HAP-1 (cell line): ENCODE data around the gene COL7A1.

ENCODE experiments used
- DNase-seq, 2 experiments: peaks; one replicate each; pipeline ENCODE4 v3.0.0-alpha.2; 2016 to 2020; ENCODE audit warnings: low spot score in 2 of 2
- H3K27me3 ChIP-seq: fragments of 250-450 bp; sonication (Bioruptor Pico); 2 replicates; pipeline ENCODE4 v1.5.1; 2020; ENCODE audit warnings: low read depth, mild to moderate bottlenecking, moderate library complexity
- H3K36me3 ChIP-seq: fragments of 250-450 bp; sonication (Bioruptor Pico); replicated peaks from 2 replicates; pipeline ENCODE4 v1.5.1; 2020; ENCODE audit warnings: mild to moderate bottlenecking
- H3K4me1 ChIP-seq: fragments of 250-450 bp; sonication (Bioruptor Pico); 2 replicates; pipeline ENCODE4 v1.5.1; 2020; ENCODE audit warnings: mild to moderate bottlenecking
- H3K4me3 ChIP-seq: fragments of 250-450 bp; sonication (Bioruptor Pico); 2 replicates; pipeline ENCODE4 v1.5.1; 2020; ENCODE audit warnings: mild to moderate bottlenecking, moderate library complexity
- H3K9me3 ChIP-seq: fragments of 250-450 bp; sonication (Bioruptor Pico); 2 replicates; pipeline ENCODE4 v1.5.1; 2020; ENCODE audit warnings: mild to moderate bottlenecking, moderate library complexity
- in situ Hi-C: fragments of 300-500 bp; cut with MboI; formaldehyde crosslinking; loops from 3 replicates; pipeline ENCODE4 v1.14.3; 2020; ENCODE audit warnings: low sequenced_read_pairs, inconsistent platforms, mixed read lengths

COL7A1 gene

DNA sequence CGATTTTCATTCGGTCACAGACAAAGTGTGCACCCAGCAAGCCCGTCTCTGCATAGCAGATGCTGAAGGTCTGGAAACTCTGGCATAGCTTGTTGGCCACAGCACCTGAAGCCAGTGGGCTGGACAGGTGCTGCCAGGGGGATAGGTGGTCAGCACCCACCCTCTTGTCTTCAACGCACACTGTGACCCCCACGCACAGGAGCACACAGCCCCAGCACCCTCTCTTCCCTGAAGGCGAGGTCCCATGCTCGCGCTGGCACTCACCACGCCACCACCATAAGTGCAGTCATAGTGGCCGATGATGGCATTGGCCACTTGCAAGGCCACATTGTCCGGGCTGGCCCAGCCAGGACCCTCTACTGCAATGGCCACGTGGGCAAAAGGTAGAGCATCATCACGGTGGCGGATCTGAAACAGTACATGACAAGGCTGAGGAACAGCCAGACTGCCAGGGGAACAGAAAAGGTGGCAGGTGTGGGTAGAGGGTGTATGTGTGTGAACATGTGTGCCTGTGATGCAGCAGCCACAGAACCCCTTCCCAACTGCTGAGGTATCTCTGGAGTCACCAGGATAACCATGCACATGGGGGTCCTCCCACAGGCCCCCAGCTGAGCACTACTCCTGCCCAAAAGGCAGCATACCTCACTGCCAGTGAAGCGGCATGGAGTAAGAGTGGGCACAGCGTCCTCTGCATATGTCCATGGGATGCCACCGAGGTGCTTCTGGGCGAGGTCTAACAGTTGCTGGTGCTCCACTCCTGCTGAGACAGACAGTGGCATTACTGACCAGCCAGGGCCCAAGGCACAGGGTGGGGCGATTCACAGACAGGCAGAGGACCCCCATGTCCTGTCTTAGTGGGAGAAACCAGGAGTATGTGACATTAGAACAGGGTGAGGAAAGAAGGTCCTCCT lies 5.8 kb upstream of the COL7A1 start:
- in situ Hi-C loops: no loop called here
- H3K4me3 ChIP-seq: no peak overlapping the region
- no peaks in the 10 kb centered on the region for H3K4me1 ChIP-seq
- no peaks in the 10 kb centered on the region for H3K27me3 ChIP-seq
- DNase-seq: no peak
- no peaks in the 10 kb centered on the region for H3K9me3 ChIP-seq
- H3K36me3 ChIP-seq: peaks cover 75% of the 10 kb centered on the region

- in situ Hi-C loops: no loop called here
- peaks cover 8% of the 10 kb centered on the region for H3K27me3 ChIP-seq
- peaks cover 63% of the 10 kb centered on the region for H3K36me3 ChIP-seq
Observed at GRCh38 chr3:48599509-48600285, 4.6 kb upstream of the COL7A1 start.

DNA sequence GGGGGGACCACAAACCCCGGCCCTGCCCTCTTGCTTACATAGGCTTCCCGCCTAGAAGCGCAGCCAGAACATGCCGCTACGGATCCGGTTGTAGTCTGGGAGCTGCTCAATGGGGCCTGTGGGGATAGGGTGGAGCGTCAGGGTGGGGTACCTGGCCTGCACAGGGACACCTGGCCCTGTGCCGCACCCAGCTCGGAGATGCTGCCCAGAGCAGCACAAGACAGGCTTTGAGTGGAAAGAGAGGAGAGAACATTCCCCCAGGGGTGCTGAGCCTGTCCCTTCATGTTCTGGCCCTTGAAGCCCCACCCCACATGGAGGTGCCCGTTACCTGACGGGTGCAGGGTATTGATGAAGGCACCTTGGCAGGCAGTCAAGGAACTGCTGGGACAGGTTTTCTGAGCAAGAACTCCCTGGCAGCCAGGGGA lies 4.0 kb upstream of the COL7A1 start:
- H3K36me3 ChIP-seq: peaks cover 57% of the 10 kb centered on the region
- no peaks in the 10 kb centered on the region for H3K4me1 ChIP-seq

More at GRCh38 chr3:48599509-48600285, 4.6 kb upstream of the COL7A1 start:
- Histone ChIP-seq H3K4me1 (no peaks in the 10 kb centered on the region), H3K4me3 (no peak overlapping the region), H3K9me3 (no peaks in the 10 kb centered on the region)
- no peak for DNase-seq

DNA sequence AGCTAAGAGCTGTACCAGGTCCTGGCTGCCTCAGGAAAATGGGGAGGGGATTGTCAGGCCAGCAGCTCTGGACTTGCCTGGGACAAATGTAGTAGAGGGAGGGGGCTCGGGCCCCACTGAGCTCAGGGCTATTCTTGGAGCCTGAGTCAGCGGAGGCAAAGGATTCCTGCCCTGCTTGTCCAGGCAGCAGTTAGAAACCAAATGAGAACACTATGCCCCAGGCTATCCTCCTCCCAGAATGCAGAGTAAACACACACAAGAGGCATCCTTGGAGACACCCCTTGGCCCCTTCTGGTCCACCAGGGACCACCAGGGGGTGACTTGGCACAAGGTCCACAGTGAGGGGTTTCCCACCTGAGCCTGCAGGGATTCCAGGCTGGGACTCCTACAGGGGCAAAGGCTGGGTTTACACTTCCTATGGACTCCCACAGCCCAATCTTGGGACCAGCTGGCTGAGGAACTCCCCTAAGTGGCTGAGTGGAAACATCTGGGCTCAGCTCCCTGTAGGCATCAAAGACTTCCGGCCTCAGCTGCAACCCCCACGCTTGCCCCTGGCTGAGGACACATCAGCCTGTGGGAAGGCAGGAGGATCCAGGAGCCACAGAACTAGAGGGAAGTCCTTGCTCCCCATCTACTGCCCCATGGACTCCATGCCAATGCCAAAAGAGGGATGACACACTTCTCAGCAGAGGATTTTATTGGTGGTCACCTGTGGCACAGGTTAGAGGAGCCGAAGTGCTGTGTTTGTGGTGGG lies 3.4 kb upstream of the COL7A1 start:
- peaks cover 51% of the 10 kb centered on the region for H3K36me3 ChIP-seq
- DNase-seq: no peak
- H3K4me3 ChIP-seq: no peak overlapping the region

More for the DNA sequence above, 4.0 kb upstream of the COL7A1 start:
- no peak overlapping the region for H3K4me3 ChIP-seq
- no peaks in the 10 kb centered on the region for H3K9me3 ChIP-seq
- H3K27me3 ChIP-seq: peaks cover 14% of the 10 kb centered on the region
- in situ Hi-C loops: no loop called here
- DNase-seq: no peak

DNA sequence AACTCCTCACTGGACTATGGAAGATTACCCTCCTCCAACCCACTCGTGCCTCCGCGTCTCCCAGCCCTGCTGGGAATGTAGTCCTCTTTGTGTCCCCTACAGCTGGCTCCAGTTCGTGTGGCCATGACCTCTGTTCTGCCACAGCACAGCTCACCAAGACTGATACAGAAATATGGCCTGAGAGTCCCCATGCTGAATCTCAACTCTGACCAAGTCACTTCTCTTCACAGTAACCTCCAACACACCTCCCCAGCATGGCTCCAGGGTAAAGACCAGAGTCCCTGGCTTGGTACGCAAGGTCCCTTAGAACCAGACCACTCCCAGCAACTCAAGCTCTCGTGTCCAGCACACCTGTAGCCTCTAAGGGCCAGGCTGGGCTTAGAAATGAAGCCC lies 2.3 kb upstream of the COL7A1 start:
- H3K4me1 ChIP-seq: no peaks in the 10 kb centered on the region
- no peak overlapping the region for H3K4me3 ChIP-seq
- H3K9me3 ChIP-seq: no peaks in the 10 kb centered on the region
- H3K27me3 ChIP-seq: peaks cover 24% of the 10 kb centered on the region
- in situ Hi-C loops: no loop called here
- H3K36me3 ChIP-seq: peaks cover 41% of the 10 kb centered on the region
- DNase-seq: no peak

More for the DNA sequence above, 3.4 kb upstream of the COL7A1 start:
- no peaks in the 10 kb centered on the region for H3K9me3 ChIP-seq
- H3K4me1 ChIP-seq: no peaks in the 10 kb centered on the region
- peaks cover 18% of the 10 kb centered on the region for H3K27me3 ChIP-seq
- in situ Hi-C loops: no loop called here

DNA sequence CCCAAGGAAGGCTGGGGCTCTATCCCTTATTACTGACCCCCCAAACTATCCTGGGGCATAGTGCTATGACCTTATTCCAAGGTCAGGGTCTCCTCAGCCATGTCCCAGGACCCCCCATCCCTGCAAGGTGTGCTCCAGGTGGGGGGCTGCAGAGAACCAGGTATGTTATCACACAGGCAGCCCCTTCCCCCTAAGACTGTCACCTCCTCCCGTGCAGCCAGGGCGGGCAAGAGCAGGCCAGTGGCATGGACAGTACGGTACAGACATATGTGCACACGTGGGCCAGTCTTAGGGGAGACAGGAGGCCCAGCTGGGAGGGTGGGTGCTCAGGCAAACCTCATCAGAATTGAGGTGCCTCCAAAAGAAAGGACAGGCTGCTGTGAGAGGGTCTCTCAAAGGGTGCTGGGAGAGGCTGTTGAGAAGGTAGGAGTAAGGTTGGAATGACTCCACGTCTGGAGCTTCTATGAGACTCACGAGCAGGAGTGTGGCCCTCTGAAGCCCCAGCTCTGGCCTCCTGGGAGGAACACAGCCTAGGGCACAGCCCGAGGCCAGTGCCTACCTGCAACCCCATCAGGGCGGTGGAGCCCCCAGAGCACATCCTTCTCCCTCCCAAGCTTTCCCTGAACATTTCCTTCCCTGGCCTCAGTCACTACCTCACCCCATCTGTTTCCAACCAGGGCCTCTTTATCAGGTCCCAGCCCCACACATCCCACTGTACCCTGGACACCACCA lies 1.7 kb upstream of the COL7A1 start:
- Histone ChIP-seq H3K4me1 (no peaks in the 10 kb centered on the region), H3K9me3 (no peaks in the 10 kb centered on the region), H3K4me3 (no peak overlapping the region), H3K36me3 (peaks cover 41% of the 10 kb centered on the region), H3K27me3 (peaks cover 24% of the 10 kb centered on the region)
- no peak for DNase-seq
- in situ Hi-C loops: no loop called here

- Histone ChIP-seq H3K4me3 (no peak overlapping the region), H3K4me1 (no peaks in the 10 kb centered on the region), H3K27me3 (peaks cover 24% of the 10 kb centered on the region), H3K36me3 (peaks cover 36% of the 10 kb centered on the region), H3K9me3 (no peaks in the 10 kb centered on the region)
- no peak for DNase-seq
- in situ Hi-C loops: no loop called here
Observed at GRCh38 chr3:48596157-48596556, 1.0 kb upstream of the COL7A1 start.

GRCh38 chr3:48595526-48596121 lies 495 bp upstream of the COL7A1 start:
- H3K4me1 ChIP-seq: no peaks in the 10 kb centered on the region
- H3K4me3 ChIP-seq: no peak overlapping the region

GRCh38 chr3:48594417-48595049 lies 596 bp downstream of the COL7A1 start:
- H3K4me1 ChIP-seq: no peaks in the 10 kb centered on the region
- in situ Hi-C loops: no loop called here
- peaks cover 34% of the 10 kb centered on the region for H3K27me3 ChIP-seq
- peaks cover 20% of the 10 kb centered on the region for H3K36me3 ChIP-seq
- H3K9me3 ChIP-seq: no peaks in the 10 kb centered on the region
- H3K4me3 ChIP-seq: no peak overlapping the region
- DNase-seq: no peak

More at GRCh38 chr3:48595526-48596121, 495 bp upstream of the COL7A1 start:
- H3K9me3 ChIP-seq: no peaks in the 10 kb centered on the region
- H3K36me3 ChIP-seq: peaks cover 31% of the 10 kb centered on the region
- DNase-seq: peak in 1 of 2 experiments; percentile 38
- peaks cover 24% of the 10 kb centered on the region for H3K27me3 ChIP-seq
- in situ Hi-C loops: no loop called here

DNA sequence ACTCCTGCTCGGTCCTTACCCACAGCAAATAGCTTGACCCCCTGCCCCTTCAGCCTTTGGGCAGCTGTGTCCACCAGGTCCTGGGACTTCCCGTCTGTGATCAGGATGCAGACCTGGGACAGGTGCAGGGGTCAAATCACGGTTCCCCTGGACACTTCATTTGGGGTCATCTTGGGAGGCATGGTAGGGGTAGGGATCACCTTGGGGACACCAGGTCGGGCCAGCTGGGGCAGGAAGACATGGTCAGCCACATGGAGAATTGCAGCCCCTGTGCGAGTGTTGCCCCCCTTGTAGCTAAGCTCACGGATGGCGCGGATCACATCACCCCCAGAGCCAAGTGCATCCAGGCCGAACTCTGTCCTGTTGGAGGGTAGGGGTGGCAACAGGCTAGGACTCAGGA lies 1.8 kb downstream of the COL7A1 start:
- DNase-seq: no peak
- Histone ChIP-seq H3K27me3 (peaks cover 34% of the 10 kb centered on the region), H3K36me3 (peaks cover 8% of the 10 kb centered on the region), H3K4me3 (no peak overlapping the region), H3K9me3 (no peaks in the 10 kb centered on the region), H3K4me1 (no peaks in the 10 kb centered on the region)
- in situ Hi-C loops: no loop called here

DNA sequence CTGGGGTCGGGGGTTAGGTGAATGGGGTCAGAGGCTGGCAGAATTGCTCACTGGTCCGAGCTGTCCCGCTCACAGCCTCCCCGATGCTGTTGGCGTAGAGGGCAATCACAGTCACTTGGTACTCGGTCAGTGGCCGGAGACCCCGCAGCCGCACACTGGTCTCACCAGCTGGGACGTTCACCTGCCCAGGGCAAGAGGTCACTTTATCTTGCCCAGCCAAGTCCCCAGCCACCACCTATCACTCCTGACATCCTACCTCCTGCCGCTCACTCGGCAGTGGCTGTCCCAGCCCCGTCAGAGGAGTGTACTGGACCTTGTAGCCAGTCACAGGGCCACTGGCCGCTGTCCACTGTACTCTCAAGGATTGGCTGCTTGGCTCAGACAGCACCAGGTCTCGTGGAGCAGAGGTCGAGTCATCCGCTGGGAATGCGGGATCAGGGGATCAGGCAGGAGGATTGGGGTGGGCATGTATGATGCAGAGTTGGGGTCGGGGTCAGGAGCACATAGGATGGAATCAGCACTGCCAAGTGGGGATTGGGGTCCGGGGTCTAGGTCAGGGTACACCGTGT lies 2.5 kb downstream of the COL7A1 start:
- Histone ChIP-seq H3K4me1 (no peaks in the 10 kb centered on the region), H3K9me3 (no peaks in the 10 kb centered on the region), H3K36me3 (peaks cover under 1% of the 10 kb centered on the region; the same call in 1 of the 2 replicates), H3K4me3 (no peak overlapping the region), H3K27me3 (peaks cover 34% of the 10 kb centered on the region)
- in situ Hi-C loops: no loop called here
- no peak for DNase-seq

DNA sequence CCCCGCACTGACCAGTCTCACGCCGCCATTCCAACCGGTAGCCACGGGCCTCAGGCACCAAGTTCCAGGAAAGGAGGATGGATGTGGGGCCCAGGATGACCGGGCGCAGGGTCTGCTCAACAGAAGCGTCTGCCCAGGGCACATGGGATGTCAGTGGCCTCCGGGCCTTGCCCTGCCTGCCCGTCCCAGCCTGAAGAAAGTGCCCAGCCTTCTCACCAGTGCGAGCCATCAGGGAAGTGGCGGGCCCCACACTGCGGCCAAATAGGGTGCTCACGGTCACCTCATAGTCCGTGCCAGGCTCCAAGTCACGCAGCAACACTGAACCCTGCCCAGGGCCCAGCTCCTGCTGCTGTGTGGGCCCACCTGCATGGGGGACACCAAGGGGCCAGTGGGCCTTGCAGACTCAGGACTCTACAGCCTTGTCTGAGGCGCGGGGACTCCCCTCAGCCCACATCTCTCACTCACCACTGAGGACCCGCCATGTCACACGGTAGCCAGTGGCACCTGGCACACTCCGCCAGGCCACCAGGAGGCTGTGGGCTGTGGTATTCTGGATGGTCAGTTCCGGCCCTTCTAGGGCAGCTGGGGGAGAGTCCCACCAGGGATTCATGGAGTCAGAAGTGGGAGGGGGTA lies 3.1 kb downstream of the COL7A1 start:
- no peak for DNase-seq
- H3K4me3 ChIP-seq: no peak overlapping the region
- H3K9me3 ChIP-seq: no peaks in the 10 kb centered on the region
- no peaks in the 10 kb centered on the region for H3K4me1 ChIP-seq
- no peaks in the 10 kb centered on the region for H3K36me3 ChIP-seq
- peaks cover 34% of the 10 kb centered on the region for H3K27me3 ChIP-seq
- in situ Hi-C loops: no loop called here
